Activated CD8-positive, alpha-beta memory T cell treated with anti-CD3 and anti-CD28 coated beads, Interleukin-2, amount 10 ng/mL, durations not matched to agents 7 days and 5 days (primary cell): Measurements from ENCODE around the gene FTO. TPM values are rescaled to one million over a fixed set of nuclear protein-coding genes. Genes with fewer than 3 reads are reported as not detected.

Experiments used
- ATAC-seq: fragments of 150-1000 bp; cut with Tn5 transposase; one replicate; pipeline ENCODE4 v1.10.0; 2021; ENCODE audit warnings: moderate library complexity
- CTCF ChIA-PET: fragments of 350-600 bp; sonication (Branson Sonifier 250); formaldehyde crosslinking; loops from one replicate; lab custom pipeline; 2021; ENCODE audit warnings: antibody characterized with exemption; lab: Charles Lee
- DNase-seq: peaks from one replicate; pipeline ENCODE4 v3.0.0-alpha.2; 2020
- H3K27ac Mint-ChIP-seq: one replicate; pipeline ENCODE4 v1.8.0; 2021; ENCODE audit warnings: mild to moderate bottlenecking, mixed read lengths
- H3K27me3 Mint-ChIP-seq: one replicate; pipeline ENCODE4 v1.8.0; 2021; ENCODE audit warnings: mixed read lengths
- H3K36me3 Mint-ChIP-seq: one replicate; pipeline ENCODE4 v1.8.0; 2021; ENCODE audit warnings: mild to moderate bottlenecking, mixed read lengths
- H3K4me1 Mint-ChIP-seq: one replicate; pipeline ENCODE4 v1.8.0; 2021; ENCODE audit warnings: mixed read lengths
- H3K4me3 Mint-ChIP-seq: one replicate; pipeline ENCODE4 v1.8.0; 2021; ENCODE audit warnings: mild to moderate bottlenecking, moderate library complexity, mixed read lengths
- H3K9me3 Mint-ChIP-seq: one replicate; pipeline ENCODE4 v1.8.0; 2022; ENCODE audit warnings: low read depth, mixed read lengths
- total RNA-seq, 2 experiments: library from RNA; stranded (reverse); gene quantifications; one replicate each; pipeline ENCODE4 v1.2.3, GENCODE V29; 2021

Gene FTO
- total RNA-seq, 2 experiments from 2014 or later = 47.4 to 57.7 TPM

DNA sequence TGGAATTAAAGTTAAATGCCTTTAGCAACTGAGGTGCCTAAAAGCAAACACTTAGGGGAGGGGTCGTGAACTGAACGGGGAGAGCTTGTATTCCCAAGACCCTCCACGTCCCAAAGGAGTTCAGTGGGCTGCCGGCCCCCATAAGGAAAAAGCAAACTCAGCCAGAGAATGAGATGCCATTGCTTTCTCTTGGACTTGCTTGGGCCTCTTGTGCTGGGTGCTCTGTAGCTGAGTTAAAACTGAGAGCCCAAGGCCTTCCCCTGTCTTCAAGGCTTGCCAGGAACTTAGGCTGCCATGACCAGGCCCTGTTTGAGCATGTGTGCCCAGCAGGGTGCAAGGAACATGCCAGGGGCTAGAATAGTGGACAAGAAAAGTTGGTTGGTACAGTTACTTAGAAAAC lies 382.8 kb downstream of the FTO start:
- Mint-ChIP-seq H3K27ac (no peak overlapping the region), H3K4me1 (no peaks in the 10 kb centered on the region), H3K36me3 (no peaks in the 10 kb centered on the region), H3K27me3 (no peaks in the 10 kb centered on the region), H3K4me3 (no peak overlapping the region), H3K9me3 (peaks cover 4% of the 10 kb centered on the region)
- CTCF ChIA-PET = no interaction called here
- DNase-seq (no peak), ATAC-seq (no peak)

DNA sequence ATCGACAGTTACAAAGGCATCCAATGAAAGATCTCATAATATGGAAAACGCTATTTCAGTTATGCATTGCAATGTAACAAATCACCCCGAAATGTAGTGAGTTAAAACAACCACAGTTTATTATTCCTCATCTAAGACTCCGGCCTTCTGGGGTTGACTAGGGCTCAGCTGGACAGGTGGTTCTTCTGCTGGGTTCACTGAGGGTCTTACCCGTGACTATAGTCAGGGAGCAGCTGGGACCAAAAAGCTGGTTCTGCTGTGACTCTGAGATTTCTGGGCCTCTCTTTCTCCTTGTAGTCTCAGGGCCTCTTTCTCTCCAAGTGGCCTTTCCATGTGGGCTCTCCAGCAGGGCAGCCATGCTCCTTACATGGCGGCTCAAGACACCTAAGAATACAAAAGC lies 386.6 kb downstream of the FTO start:
- no peak overlapping the region for H3K27ac Mint-ChIP-seq
- no peak overlapping the region for H3K4me3 Mint-ChIP-seq
- H3K27me3 Mint-ChIP-seq = no peaks in the 10 kb centered on the region
- CTCF ChIA-PET = no interaction called here
- no peaks in the 10 kb centered on the region for H3K4me1 Mint-ChIP-seq
- H3K36me3 Mint-ChIP-seq = no peaks in the 10 kb centered on the region
- ATAC-seq (no peak), DNase-seq (no peak)
- peaks cover 4% of the 10 kb centered on the region for H3K9me3 Mint-ChIP-seq

DNA sequence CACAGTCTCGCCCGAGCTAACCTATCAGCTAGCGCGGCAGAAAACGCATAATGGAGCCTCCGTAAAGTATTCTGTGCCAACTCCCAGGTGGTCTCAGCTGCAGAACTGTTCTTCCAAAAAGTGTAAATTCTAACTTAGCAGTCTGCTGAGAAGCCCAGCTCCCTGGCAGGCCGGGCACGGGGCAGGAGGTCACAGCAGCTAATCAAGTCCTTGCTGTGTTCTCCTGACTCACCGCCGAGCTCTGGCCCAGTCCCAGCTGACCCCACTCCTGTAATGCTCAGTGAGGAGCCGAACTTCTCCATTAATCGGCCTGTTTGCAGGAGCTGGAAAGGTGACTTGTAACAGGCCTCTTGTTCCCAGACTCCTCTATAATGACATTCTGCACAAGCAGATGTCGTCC lies 389.3 kb downstream of the FTO start:
- H3K27me3 Mint-ChIP-seq = no peaks in the 10 kb centered on the region
- ATAC-seq = no peak
- H3K9me3 Mint-ChIP-seq = peaks cover 4% of the 10 kb centered on the region
- H3K27ac Mint-ChIP-seq = no peak overlapping the region
- no peaks in the 10 kb centered on the region for H3K36me3 Mint-ChIP-seq
- no peak for DNase-seq
- no peak overlapping the region for H3K4me3 Mint-ChIP-seq
- CTCF ChIA-PET = no interaction called here
- H3K4me1 Mint-ChIP-seq = no peaks in the 10 kb centered on the region

GRCh38 chr16:54094641-54095040 lies 390.7 kb downstream of the FTO start:
- no peaks in the 10 kb centered on the region for H3K27me3 Mint-ChIP-seq
- CTCF ChIA-PET = no interaction called here
- no peak overlapping the region for H3K4me3 Mint-ChIP-seq
- no peak overlapping the region for H3K27ac Mint-ChIP-seq
- H3K4me1 Mint-ChIP-seq = no peaks in the 10 kb centered on the region
- H3K9me3 Mint-ChIP-seq = no peaks in the 10 kb centered on the region
- H3K36me3 Mint-ChIP-seq = no peaks in the 10 kb centered on the region
- ATAC-seq (no peak), DNase-seq (no peak)

DNA sequence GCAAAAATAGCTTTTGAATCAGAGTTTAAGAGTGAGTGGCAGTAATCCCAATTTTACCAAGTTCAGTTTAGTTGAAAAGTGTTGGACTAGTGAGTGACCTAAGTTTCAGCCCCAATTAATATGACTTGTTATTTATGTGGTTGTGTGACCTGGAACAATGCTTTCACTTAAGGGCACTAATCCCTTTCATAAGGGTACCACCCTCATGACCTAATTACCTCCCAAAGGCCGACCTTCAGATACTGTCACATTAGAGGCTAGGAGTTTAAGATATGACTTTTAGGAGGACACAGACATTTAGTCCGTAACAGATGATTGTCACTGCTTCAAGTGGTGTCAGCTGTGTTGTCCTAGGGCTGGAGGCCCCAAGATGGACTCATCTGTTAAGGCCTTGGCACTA lies 392.7 kb downstream of the FTO start:
- no peak overlapping the region for H3K27ac Mint-ChIP-seq
- CTCF ChIA-PET = no interaction called here
- no peaks in the 10 kb centered on the region for H3K36me3 Mint-ChIP-seq
- H3K27me3 Mint-ChIP-seq = no peaks in the 10 kb centered on the region
- no peak overlapping the region for H3K4me3 Mint-ChIP-seq
- no peaks in the 10 kb centered on the region for H3K9me3 Mint-ChIP-seq
- DNase-seq (no peak), ATAC-seq (no peak)
- no peaks in the 10 kb centered on the region for H3K4me1 Mint-ChIP-seq

- Mint-ChIP-seq H3K36me3 (no peaks in the 10 kb centered on the region), H3K4me3 (no peak overlapping the region), H3K27me3 (no peaks in the 10 kb centered on the region), H3K9me3 (no peaks in the 10 kb centered on the region), H3K4me1 (no peaks in the 10 kb centered on the region), H3K27ac (no peak overlapping the region)
- CTCF ChIA-PET = no interaction called here
- ATAC-seq = no peak
- DNase-seq = no peak
Observed at GRCh38 chr16:54097774-54098173, 393.8 kb downstream of the FTO start.

DNA sequence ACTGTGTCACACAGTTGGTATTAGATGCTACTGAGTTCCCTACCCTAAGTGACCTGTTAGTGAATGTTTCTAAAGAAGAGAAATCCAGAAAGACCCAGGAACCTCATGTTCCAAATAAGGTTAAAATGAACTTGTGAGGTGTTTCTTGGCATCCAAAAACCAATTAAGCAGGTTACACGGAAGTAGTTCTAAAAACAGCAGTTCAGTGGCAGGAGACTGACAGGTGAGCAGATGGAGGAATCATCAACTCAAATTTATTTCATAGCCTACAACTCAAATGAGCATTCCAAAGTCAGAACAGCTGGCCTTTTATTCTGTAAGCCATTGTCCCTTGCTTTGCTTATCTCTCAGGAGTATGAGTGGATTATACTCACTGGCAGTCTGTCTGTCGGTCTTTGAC lies 394.3 kb downstream of the FTO start:
- Mint-ChIP-seq H3K9me3 (no peaks in the 10 kb centered on the region), H3K27ac (no peak overlapping the region), H3K27me3 (no peaks in the 10 kb centered on the region), H3K4me3 (no peak overlapping the region), H3K4me1 (no peaks in the 10 kb centered on the region), H3K36me3 (no peaks in the 10 kb centered on the region)
- ATAC-seq = no peak
- CTCF ChIA-PET = no interaction called here
- DNase-seq = no peak

- no peaks in the 10 kb centered on the region for H3K27me3 Mint-ChIP-seq
- no peak for DNase-seq
- CTCF ChIA-PET = no interaction called here
- no peaks in the 10 kb centered on the region for H3K9me3 Mint-ChIP-seq
- ATAC-seq = no peak
- H3K4me1 Mint-ChIP-seq = no peaks in the 10 kb centered on the region
- H3K36me3 Mint-ChIP-seq = no peaks in the 10 kb centered on the region
- H3K4me3 Mint-ChIP-seq = no peak overlapping the region
- no peak overlapping the region for H3K27ac Mint-ChIP-seq
Observed at GRCh38 chr16:54099627-54100026, 395.7 kb downstream of the FTO start.

GRCh38 chr16:54102888-54103866 lies 399.2 kb downstream of the FTO start:
- no peak overlapping the region for H3K27ac Mint-ChIP-seq
- H3K4me1 Mint-ChIP-seq = no peaks in the 10 kb centered on the region
- no peak for DNase-seq
- CTCF ChIA-PET = no interaction called here
- ATAC-seq = no peak
- H3K9me3 Mint-ChIP-seq = no peaks in the 10 kb centered on the region
- H3K36me3 Mint-ChIP-seq = no peaks in the 10 kb centered on the region
- no peaks in the 10 kb centered on the region for H3K27me3 Mint-ChIP-seq
- no peak overlapping the region for H3K4me3 Mint-ChIP-seq

- Mint-ChIP-seq H3K9me3 (no peaks in the 10 kb centered on the region), H3K27me3 (no peaks in the 10 kb centered on the region), H3K27ac (no peak overlapping the region), H3K36me3 (no peaks in the 10 kb centered on the region), H3K4me3 (no peak overlapping the region), H3K4me1 (no peaks in the 10 kb centered on the region)
- no peak for DNase-seq
- ATAC-seq = no peak
- CTCF ChIA-PET = no interaction called here
Observed at GRCh38 chr16:54106057-54106456, 402.1 kb downstream of the FTO start.

GRCh38 chr16:54107583-54108202 lies 403.7 kb downstream of the FTO start:
- ATAC-seq (no peak), DNase-seq (no peak)
- CTCF ChIA-PET = no interaction called here
- Mint-ChIP-seq H3K36me3 (no peaks in the 10 kb centered on the region), H3K9me3 (no peaks in the 10 kb centered on the region), H3K4me1 (no peaks in the 10 kb centered on the region), H3K27ac (no peak overlapping the region), H3K27me3 (no peaks in the 10 kb centered on the region), H3K4me3 (no peak overlapping the region)

DNA sequence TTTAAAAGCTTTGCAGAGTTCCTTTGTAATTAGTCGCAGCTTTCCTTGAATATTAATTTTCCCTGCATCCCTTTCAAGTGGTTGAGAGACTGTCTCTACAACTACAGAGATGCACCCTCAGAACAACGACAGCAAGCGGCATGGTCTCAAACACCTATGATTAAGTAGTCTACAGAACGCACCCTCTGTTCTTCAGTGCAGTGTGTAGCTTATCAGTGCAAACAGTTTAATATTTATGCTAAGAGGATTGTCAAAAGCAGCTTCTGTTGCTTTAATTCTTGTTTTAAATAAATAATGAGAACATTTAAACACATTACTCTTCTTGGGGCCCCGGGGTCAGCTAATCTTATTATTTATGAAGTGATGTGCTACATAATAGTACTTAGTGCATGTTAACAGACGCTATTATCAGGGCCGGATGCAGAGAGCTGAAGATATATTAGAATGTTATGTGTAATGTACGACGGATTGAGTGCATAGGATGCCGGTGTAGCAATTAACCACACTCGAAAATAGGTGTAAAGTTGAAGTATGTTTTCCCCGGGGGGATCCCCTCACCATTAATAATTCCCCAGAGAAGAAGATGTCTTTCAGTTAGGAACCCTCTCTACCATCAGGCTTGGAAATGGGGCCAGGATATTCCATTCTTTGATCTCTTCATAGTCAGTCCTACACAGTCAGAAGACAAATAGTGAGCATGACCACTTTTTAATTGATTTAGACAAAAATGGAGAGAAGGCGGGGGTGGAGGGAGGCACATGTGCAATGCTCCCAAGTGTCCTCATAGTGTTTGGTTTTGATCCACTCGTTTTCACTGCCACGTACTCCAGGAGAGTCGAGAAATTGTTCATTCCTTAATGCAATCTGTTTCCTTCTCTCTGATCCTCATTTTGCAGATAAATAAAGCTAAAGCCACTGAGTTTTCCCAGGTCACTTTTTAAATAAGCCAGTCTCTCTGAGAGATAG lies 406.3 kb downstream of the FTO start:
- H3K27me3 Mint-ChIP-seq = no peaks in the 10 kb centered on the region
- no peak for DNase-seq
- no peaks in the 10 kb centered on the region for H3K9me3 Mint-ChIP-seq
- CTCF ChIA-PET = interaction anchor here (1.0 to 1.4 kb wide), 2 partner anchors 14 to 127 kb away, joined by 3 to 4 read pairs; no protein-coding TSS in a partner anchor
- no peak overlapping the region for H3K27ac Mint-ChIP-seq
- H3K36me3 Mint-ChIP-seq = peaks cover 6% of the 10 kb centered on the region
- H3K4me1 Mint-ChIP-seq = no peaks in the 10 kb centered on the region
- no peak for ATAC-seq
- H3K4me3 Mint-ChIP-seq = no peak overlapping the region

- Mint-ChIP-seq H3K36me3 (peaks cover 6% of the 10 kb centered on the region), H3K27ac (no peak overlapping the region), H3K27me3 (no peaks in the 10 kb centered on the region), H3K9me3 (no peaks in the 10 kb centered on the region), H3K4me1 (no peaks in the 10 kb centered on the region), H3K4me3 (no peak overlapping the region)
- ATAC-seq (no peak), DNase-seq (no peak)
- CTCF ChIA-PET = no interaction called here
Observed at GRCh38 chr16:54112451-54113206, 408.7 kb downstream of the FTO start.
